Stimulated activated CD8-positive, alpha-beta memory T cell treated with anti-CD3 and anti-CD28 coated beads, Interleukin-7, amount 100 ng/mL, for 24 hours (primary cell): ENCODE results near the gene ANGPTL8.

Source experiments
- DNase-seq: peaks from one replicate; pipeline ENCODE4 v3.0.0-alpha.2; 2020; ENCODE audit warnings: low read depth

The ANGPTL8 gene

DNA sequence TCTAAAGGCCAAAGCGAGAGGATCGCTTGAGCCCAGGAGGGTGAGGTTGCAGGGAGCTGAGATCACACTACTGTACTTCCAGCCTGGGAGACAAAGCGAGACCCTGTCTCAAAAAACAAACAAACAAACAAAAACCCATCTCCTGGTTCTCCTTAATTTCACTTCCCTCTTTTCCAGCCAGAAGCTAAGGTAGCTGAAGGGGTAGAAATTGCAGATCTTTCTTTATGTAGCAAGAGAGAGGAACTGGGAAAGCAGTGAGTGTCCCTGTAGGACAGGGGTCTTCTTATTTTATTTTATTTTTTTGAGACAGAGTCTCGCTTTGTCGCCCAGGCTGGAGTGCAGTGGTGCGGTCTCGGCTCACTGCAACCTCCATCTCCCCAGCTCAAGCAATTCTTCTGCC lies 52.0 kb downstream of the ANGPTL8 start:
- DNase-seq = no peak
